Measurements from ENCODE around the gene NCR3LG1. TPM values are rescaled to one million over a fixed set of nuclear protein-coding genes. Genes with fewer than 3 reads are reported as not detected.

Gene NCR3LG1
- polyA plus RNA-seq, 1 of the 3 experiments (the other 2 are of a cell fraction): 0.67 TPM

DNA sequence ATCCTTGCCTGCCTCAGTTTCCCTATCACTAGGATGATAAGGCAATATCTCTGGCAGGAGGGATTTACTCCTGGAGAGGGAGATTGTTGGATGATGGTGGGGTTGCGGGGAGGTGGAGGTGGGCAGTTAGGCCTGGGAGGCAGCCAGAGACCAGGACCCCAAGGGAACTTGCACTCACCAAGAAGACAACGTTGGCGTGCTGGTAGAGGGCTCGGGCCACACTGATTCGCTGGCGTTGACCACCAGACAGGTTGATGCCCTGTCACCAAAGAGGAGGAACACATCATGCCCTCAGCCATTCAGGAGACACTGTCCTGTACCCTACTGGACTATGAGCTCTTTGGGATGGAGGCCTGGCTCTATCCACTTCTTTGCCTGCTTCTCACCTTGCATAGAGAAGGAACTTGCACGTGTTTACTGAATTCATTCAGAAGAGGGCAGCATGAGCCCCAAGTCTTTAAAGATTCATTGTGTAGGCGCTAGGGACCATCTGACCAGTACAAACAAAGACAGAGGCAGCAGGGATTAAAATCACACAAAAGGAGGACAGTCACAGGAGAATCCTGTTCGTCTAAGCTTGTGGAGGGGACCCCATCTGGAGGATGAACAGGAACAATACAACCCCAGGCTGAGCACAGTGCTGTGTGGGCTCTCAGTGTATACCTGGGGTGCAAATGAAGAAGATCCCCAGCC is 61.0 kb downstream of the NCR3LG1 start:
- no peak overlapping the region for H3K4me3 ChIP-seq (ENCODE audit: low read depth in 2 of 2, low read length in 1 of 2)
- H3K27ac ChIP-seq (ENCODE audit: low read depth in 2 of 2, low read length in 1 of 2): no peak overlapping the region
- DNase-seq: no peak
- ChIA-PET CTCF (interaction anchor here (0.6 to 2.3 kb wide), 5 partner anchors 23 to 145 kb away, joined by 3 to 11 read pairs (median 3); partner anchors contain the start of gene KCNJ11), POLR2A (no interaction called here)
- H3K9me3 ChIP-seq: no peaks in the 10 kb centered on the region
- no peaks in the 10 kb centered on the region for H3K36me3 ChIP-seq (replicated peaks in 1 of 2; ENCODE audit: control insufficient read depth in 1 of 2, insufficient read depth in 2 of 2, low read length in 1 of 2)
- H3K9me2 ChIP-seq: no peaks in the 10 kb centered on the region
- H3K9ac ChIP-seq: no peak overlapping the region
- no peaks in the 10 kb centered on the region for H4K20me1 ChIP-seq (ENCODE audit: insufficient read depth)
- no peak for TF ChIP-seq GABPA (IDR thresholded peaks at IDR 0.05; ENCODE audit: low read depth)
- TF ChIP-seq, protein P1, sequence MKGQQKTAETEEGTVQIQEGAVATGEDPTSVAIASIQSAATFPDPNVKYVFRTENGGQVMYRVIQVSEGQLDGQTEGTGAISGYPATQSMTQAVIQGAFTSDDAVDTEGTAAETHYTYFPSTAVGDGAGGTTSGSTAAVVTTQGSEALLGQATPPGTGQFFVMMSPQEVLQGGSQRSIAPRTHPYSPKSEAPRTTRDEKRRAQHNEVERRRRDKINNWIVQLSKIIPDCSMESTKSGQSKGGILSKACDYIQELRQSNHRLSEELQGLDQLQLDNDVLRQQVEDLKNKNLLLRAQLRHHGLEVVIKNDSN (IDR thresholded peaks at IDR 0.05; ENCODE audit: borderline replicate concordance, low read depth): no peak
- no peak for TF ChIP-seq SMC3 (IDR thresholded peaks at IDR 0.05; ENCODE audit: low read depth, low read length)
- TF ChIP-seq EP300 (IDR thresholded peaks at IDR 0.05; ENCODE audit: borderline replicate concordance in 1 of 2, low read depth in 1 of 2, low read length in 1 of 2): no peak
- no peak for TF ChIP-seq MEF2A (IDR thresholded peaks at IDR 0.05; ENCODE audit: borderline replicate concordance, low read depth)
- no peak for TF ChIP-seq RCOR1 (IDR thresholded peaks at IDR 0.05; ENCODE audit: low read length)
- no peak for TF ChIP-seq TAF1 (IDR thresholded peaks at IDR 0.05; ENCODE audit: borderline replicate concordance, low read depth, low read length)
- no peak for TF ChIP-seq RAD21 (IDR thresholded peaks at IDR 0.05; ENCODE audit: low read length)
- no peak for TF ChIP-seq RFX5 (IDR thresholded peaks at IDR 0.05; ENCODE audit: low read length)
- TF ChIP-seq TCF12 (IDR thresholded peaks at IDR 0.05): no peak
- TF ChIP-seq EZH2phosphoT487 (IDR thresholded peaks at IDR 0.05; ENCODE audit: borderline replicate concordance, low read depth): no peak
- TF ChIP-seq, protein P2, sequence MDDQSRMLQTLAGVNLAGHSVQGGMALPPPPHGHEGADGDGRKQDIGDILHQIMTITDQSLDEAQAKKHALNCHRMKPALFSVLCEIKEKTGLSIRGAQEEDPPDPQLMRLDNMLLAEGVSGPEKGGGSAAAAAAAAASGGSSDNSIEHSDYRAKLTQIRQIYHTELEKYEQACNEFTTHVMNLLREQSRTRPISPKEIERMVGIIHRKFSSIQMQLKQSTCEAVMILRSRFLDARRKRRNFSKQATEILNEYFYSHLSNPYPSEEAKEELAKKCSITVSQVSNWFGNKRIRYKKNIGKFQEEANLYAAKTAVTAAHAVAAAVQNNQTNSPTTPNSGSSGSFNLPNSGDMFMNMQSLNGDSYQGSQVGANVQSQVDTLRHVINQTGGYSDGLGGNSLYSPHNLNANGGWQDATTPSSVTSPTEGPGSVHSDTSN (IDR thresholded peaks at IDR 0.05): no peak
- no peak for TF ChIP-seq RXRA (IDR thresholded peaks at IDR 0.05; ENCODE audit: borderline replicate concordance, low read depth)
- WGBS (ENCODE audit: low lambda C conversion rate): 69% methylated on average over 9 of the region's 9 CpGs
- no peak overlapping the region for H3K4me2 ChIP-seq
- H3K27me3 ChIP-seq (ENCODE audit: insufficient read depth): no peaks in the 10 kb centered on the region
- H3K4me1 ChIP-seq (ENCODE audit: control insufficient read depth in 1 of 2, insufficient read depth in 2 of 2, low read depth in 1 of 2, low read length in 1 of 2): no peaks in the 10 kb centered on the region; a peak in 1 of 4 replicates
- H3K79me2 ChIP-seq (ENCODE audit: insufficient read depth): no peaks in the 10 kb centered on the region
- no peaks in the 10 kb centered on the region for H3F3A ChIP-seq (replicated peaks; ENCODE audit: insufficient read depth)
- no peak overlapping the region for H2AFZ ChIP-seq (ENCODE audit: low read depth)

DNA sequence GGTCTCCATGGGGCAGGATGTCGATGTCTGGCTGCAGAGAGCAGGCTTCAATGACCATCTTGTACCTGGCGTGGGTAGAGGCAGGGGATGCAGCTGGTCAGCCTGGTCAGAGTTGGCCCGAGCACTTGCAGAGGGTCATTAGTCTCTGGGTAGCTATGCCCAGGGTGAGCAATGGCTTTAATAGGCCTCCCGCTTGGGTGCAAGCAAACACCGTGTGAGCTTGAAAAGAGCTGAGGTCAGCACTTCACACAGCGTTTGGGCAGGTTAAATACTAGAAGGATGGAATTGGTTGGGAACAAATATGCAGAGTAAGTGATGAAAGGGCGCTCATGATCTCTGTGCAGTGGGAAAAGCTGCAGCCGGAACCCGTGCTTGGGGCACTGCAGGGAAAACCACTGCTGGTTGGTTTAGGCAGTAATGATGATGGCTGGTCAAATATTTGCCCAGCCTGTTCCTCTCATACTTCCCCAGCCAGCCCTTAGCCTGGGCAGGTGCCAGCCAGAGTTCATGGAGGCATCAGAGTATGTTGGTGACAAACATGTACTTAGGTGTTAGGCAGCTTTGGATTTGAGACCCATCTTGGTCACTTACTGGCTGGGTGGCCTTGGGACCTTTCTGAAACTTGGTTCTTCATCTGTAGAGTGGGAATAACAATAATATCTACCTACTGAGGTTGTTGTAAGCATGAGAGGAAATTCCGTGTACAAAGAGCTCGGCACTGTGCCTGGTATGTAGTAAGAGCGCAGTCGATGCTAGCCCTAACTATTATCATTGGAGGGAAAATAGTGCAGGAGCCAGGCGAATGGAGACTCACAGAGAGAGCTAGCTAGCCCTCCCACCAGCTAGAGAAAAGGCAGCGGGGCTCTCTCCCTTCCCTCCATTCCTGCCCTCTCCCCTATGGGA is 62.1 kb downstream of the NCR3LG1 start:
- 52% methylated on average over 14 of the region's 15 CpGs for WGBS (ENCODE audit: low lambda C conversion rate)
- ChIA-PET POLR2A (no interaction called here), CTCF (interaction anchor here (0.6 to 2.3 kb wide), 4 partner anchors 9 to 42 kb away, joined by 3 to 11 read pairs (median 4); no protein-coding TSS in a partner anchor)
- no peak overlapping the region for H3K9ac ChIP-seq
- TF ChIP-seq, protein P3, sequence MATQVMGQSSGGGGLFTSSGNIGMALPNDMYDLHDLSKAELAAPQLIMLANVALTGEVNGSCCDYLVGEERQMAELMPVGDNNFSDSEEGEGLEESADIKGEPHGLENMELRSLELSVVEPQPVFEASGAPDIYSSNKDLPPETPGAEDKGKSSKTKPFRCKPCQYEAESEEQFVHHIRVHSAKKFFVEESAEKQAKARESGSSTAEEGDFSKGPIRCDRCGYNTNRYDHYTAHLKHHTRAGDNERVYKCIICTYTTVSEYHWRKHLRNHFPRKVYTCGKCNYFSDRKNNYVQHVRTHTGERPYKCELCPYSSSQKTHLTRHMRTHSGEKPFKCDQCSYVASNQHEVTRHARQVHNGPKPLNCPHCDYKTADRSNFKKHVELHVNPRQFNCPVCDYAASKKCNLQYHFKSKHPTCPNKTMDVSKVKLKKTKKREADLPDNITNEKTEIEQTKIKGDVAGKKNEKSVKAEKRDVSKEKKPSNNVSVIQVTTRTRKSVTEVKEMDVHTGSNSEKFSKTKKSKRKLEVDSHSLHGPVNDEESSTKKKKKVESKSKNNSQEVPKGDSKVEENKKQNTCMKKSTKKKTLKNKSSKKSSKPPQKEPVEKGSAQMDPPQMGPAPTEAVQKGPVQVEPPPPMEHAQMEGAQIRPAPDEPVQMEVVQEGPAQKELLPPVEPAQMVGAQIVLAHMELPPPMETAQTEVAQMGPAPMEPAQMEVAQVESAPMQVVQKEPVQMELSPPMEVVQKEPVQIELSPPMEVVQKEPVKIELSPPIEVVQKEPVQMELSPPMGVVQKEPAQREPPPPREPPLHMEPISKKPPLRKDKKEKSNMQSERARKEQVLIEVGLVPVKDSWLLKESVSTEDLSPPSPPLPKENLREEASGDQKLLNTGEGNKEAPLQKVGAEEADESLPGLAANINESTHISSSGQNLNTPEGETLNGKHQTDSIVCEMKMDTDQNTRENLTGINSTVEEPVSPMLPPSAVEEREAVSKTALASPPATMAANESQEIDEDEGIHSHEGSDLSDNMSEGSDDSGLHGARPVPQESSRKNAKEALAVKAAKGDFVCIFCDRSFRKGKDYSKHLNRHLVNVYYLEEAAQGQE (IDR thresholded peaks at IDR 0.05; ENCODE audit: low read depth, low read length): no peak
- TF ChIP-seq EZH2phosphoT487 (IDR thresholded peaks at IDR 0.05; ENCODE audit: borderline replicate concordance, low read depth): no peak
- no peak for TF ChIP-seq FOXM1 (IDR thresholded peaks at IDR 0.05; ENCODE audit: low read depth)
- TF ChIP-seq RAD21 (IDR thresholded peaks at IDR 0.05; ENCODE audit: low read length): no peak
- TF ChIP-seq FOSL2 (IDR thresholded peaks at IDR 0.05; ENCODE audit: borderline replicate concordance, low read depth): no peak
- TF ChIP-seq RCOR1 (IDR thresholded peaks at IDR 0.05; ENCODE audit: low read length): no peak
- no peak for TF ChIP-seq CHD2 (IDR thresholded peaks at IDR 0.05; ENCODE audit: low read length, partially characterized antibody)
- no peak for TF ChIP-seq GABPA (IDR thresholded peaks at IDR 0.05; ENCODE audit: low read depth)
- H3K27me3 ChIP-seq (ENCODE audit: insufficient read depth): no peaks in the 10 kb centered on the region; the same call in 1 of the 2 replicates
- H4K20me1 ChIP-seq (ENCODE audit: insufficient read depth): no peaks in the 10 kb centered on the region
- no peaks in the 10 kb centered on the region for H3K9me2 ChIP-seq
- H3F3A ChIP-seq (replicated peaks; ENCODE audit: insufficient read depth): no peaks in the 10 kb centered on the region
- no peaks in the 10 kb centered on the region for H3K36me3 ChIP-seq (replicated peaks in 1 of 2; ENCODE audit: control insufficient read depth in 1 of 2, insufficient read depth in 2 of 2, low read length in 1 of 2)
- no peak overlapping the region for H2AFZ ChIP-seq (ENCODE audit: low read depth)
- no peaks in the 10 kb centered on the region for H3K9me3 ChIP-seq
- no peak overlapping the region for H3K27ac ChIP-seq (ENCODE audit: low read depth in 2 of 2, low read length in 1 of 2)
- H3K4me2 ChIP-seq: no peak overlapping the region
- no peak for DNase-seq
- H3K79me2 ChIP-seq (ENCODE audit: insufficient read depth): no peaks in the 10 kb centered on the region
- no peaks in the 10 kb centered on the region; a peak in 1 of 4 replicates for H3K4me1 ChIP-seq (ENCODE audit: control insufficient read depth in 1 of 2, insufficient read depth in 2 of 2, low read depth in 1 of 2, low read length in 1 of 2)
- H3K4me3 ChIP-seq (ENCODE audit: low read depth in 2 of 2, low read length in 1 of 2): no peak overlapping the region
